ENCODE measurements around the gene SORCS3.

GRCh38 chr10:104910712-104911111, 269.6 kb downstream of the SORCS3 start:
- TF ChIP-seq CTCF (IDR thresholded peaks at IDR 0.05; ENCODE audit: low read depth, low read length, poor library complexity, severe bottlenecking) = no peak
- TF ChIP-seq EZH2phosphoT487 (IDR thresholded peaks at IDR 0.05; ENCODE audit: borderline replicate concordance, low read length) = no peak
